Activated CD4-positive, alpha-beta T cell treated with anti-CD3 and anti-CD28 coated beads for 36 hours (primary cell): Measurements from ENCODE around the gene ADAM15. TPM values are rescaled to one million over a fixed set of nuclear protein-coding genes. Genes with fewer than 3 reads are reported as not detected.

Experiments used
- ATAC-seq: fragments of 200-7000 bp; cut with Tn5 transposase; one replicate; pipeline ENCODE4 v1.10.0; 2021; ENCODE audit warnings: mild to moderate bottlenecking, moderate library complexity
- CTCF ChIA-PET: fragments of 350-600 bp; sonication (Branson Sonifier 250); formaldehyde crosslinking; loops from one replicate; lab custom pipeline; 2021; ENCODE audit warnings: antibody characterized with exemption; lab: Charles Lee
- POLR2A ChIA-PET: fragments of 350-600 bp; sonication (Branson Sonifier 250); formaldehyde crosslinking; loops from one replicate; lab custom pipeline; 2021; ENCODE audit warnings: antibody characterized with exemption, inconsistent platforms; lab: Charles Lee
- DNase-seq: peaks from one replicate; pipeline ENCODE4 v3.0.0-alpha.2; 2020
- H3K27ac Mint-ChIP-seq: one replicate; pipeline ENCODE4 v1.8.0; 2021; ENCODE audit warnings: mixed read lengths
- H3K27me3 Mint-ChIP-seq: one replicate; pipeline ENCODE4 v1.8.0; 2021; ENCODE audit warnings: mixed read lengths
- H3K36me3 Mint-ChIP-seq: one replicate; pipeline ENCODE4 v1.8.0; 2021; ENCODE audit warnings: low read depth, mixed read lengths
- H3K4me1 Mint-ChIP-seq: one replicate; pipeline ENCODE4 v1.8.0; 2021; ENCODE audit warnings: mixed read lengths
- H3K4me3 Mint-ChIP-seq: one replicate; pipeline ENCODE4 v1.8.0; 2021; ENCODE audit warnings: mild to moderate bottlenecking, moderate library complexity, mixed read lengths
- H3K9me3 Mint-ChIP-seq: one replicate; pipeline ENCODE4 v1.8.0; 2021; ENCODE audit warnings: low read depth, mixed read lengths
- intact Hi-C, 2 experiments: fragments of 100-400 bp; cut with DNase I in 1 of 2; cut with micrococcal nuclease in 1 of 2; formaldehyde crosslinking; loops; one replicate each; pipeline versions ENCODE4 v1.14.2 to v1.15.1; 2022 to 2024; cut with DNase I, micrococcal nuclease
- total RNA-seq, 2 experiments: library from RNA; stranded (reverse); gene quantifications; one replicate each; pipeline ENCODE4 v1.2.3, GENCODE V29; 2021

ADAM15 gene
- total RNA-seq, 2 experiments from 2014 or later: 42.4 to 48.8 TPM

- POLR2A ChIA-PET: interaction anchor here (0.6 kb wide), 1 partner anchor 735 kb away, joined by 6 read pairs; no protein-coding TSS in a partner anchor
- CTCF ChIA-PET: interaction anchor here (0.7 to 9.1 kb wide), 11 partner anchors 8 to 260 kb away, joined by 3 to 81 read pairs (median 5); partner anchors contain the start of genes ADAM15 and PBXIP1
- peaks cover 31% of the 10 kb centered on the region for H3K4me1 Mint-ChIP-seq
- H3K27me3 Mint-ChIP-seq: no peaks in the 10 kb centered on the region
- H3K4me3 Mint-ChIP-seq: peak overlapping the region; percentile 83
- peak; percentile 92 for DNase-seq
- H3K9me3 Mint-ChIP-seq: no peaks in the 10 kb centered on the region
- peak; percentile 42 for ATAC-seq
- peaks cover 13% of the 10 kb centered on the region for H3K36me3 Mint-ChIP-seq
- intact Hi-C loops: loop anchor here (1.0 to 5.0 kb wide), 10 partner anchors 8 to 586 kb away; partner anchors contain the start of genes ADAM15 (in 1 of the 2), KRTCAP2 (in 1 of the 2), PMVK (in 1 of the 2) and PYGO2 (in 1 of the 2)
- peak overlapping the region; percentile 60 for H3K27ac Mint-ChIP-seq
Measured at GRCh38 chr1:155062702-155063411, 11.7 kb downstream of the ADAM15 start.

GRCh38 chr1:155063550-155064110 is 12.5 kb downstream of the ADAM15 start, which contains the start of gene EFNA4:
TSS of gene EFNA4 (plus strand) at chr1:155063740. CDS start at chr1:155063824, 84 bp downstream.
- Mint-ChIP-seq H3K9me3 (no peaks in the 10 kb centered on the region), H3K27me3 (no peaks in the 10 kb centered on the region), H3K4me3 (peak within 1 kb of the TSS; percentile 83), H3K27ac (peak within 1 kb of the TSS; percentile 72), H3K36me3 (peaks cover 11% of the 10 kb centered on the region), H3K4me1 (peaks cover 31% of the 10 kb centered on the region)
- DNase-seq (peak; percentile 92), ATAC-seq (peak; percentile 87)
- ChIA-PET POLR2A (interaction anchor here (0.5 to 0.6 kb wide), 3 partner anchors 17 to 734 kb away, joined by 3 to 6 read pairs (median 3); no protein-coding TSS in a partner anchor), CTCF (interaction anchor here (0.6 to 9.1 kb wide), 10 partner anchors 10 to 108 kb away, joined by 3 to 81 read pairs (median 4); partner anchors contain the start of genes ADAM15, EFNA3 and PBXIP1)
- intact Hi-C loops: loop anchor here (1.0 to 5.0 kb wide), 10 partner anchors 8 to 586 kb away; partner anchors contain the start of genes ADAM15 (in 1 of the 2), EFNA3 (in 1 of the 2), KRTCAP2 (in 1 of the 2) and PYGO2 (in 1 of the 2)

GRCh38 chr1:155064111-155064831 is 13.2 kb downstream of the ADAM15 start:
- POLR2A ChIA-PET: interaction anchor here (0.6 kb wide), 1 partner anchor 201 kb away, joined by 5 read pairs; no protein-coding TSS in a partner anchor
- no peaks in the 10 kb centered on the region for H3K9me3 Mint-ChIP-seq
- peak overlapping the region; percentile 83 for H3K4me3 Mint-ChIP-seq
- intact Hi-C loops: loop anchor here (1.0 to 5.0 kb wide), 3 partner anchors 14 to 587 kb away; partner anchors contain the start of genes EFNA3 (in 1 of the 2) and PYGO2 (in 1 of the 2)
- H3K4me1 Mint-ChIP-seq: peaks cover 31% of the 10 kb centered on the region
- CTCF ChIA-PET: interaction anchor here (0.7 to 9.1 kb wide), 9 partner anchors 11 to 206 kb away, joined by 3 to 81 read pairs (median 4); partner anchors contain the start of genes ADAM15 and EFNA3
- DNase-seq: peak; percentile 67
- H3K27ac Mint-ChIP-seq: peak overlapping the region; percentile 72
- ATAC-seq: peak; percentile 14
- H3K36me3 Mint-ChIP-seq: peaks cover 12% of the 10 kb centered on the region
- no peaks in the 10 kb centered on the region for H3K27me3 Mint-ChIP-seq

- intact Hi-C loops: loop anchor here (1.0 to 5.0 kb wide), 3 partner anchors 13 to 588 kb away; partner anchors contain the start of genes EFNA3 (in 1 of the 2) and PYGO2 (in 1 of the 2)
- DNase-seq (no peak), ATAC-seq (no peak)
- peaks cover 31% of the 10 kb centered on the region for H3K4me1 Mint-ChIP-seq
- ChIA-PET POLR2A (interaction anchor here (0.6 kb wide), 1 partner anchor 202 kb away, joined by 5 read pairs; no protein-coding TSS in a partner anchor), CTCF (interaction anchor here (0.7 to 9.1 kb wide), 8 partner anchors 13 to 207 kb away, joined by 3 to 81 read pairs (median 4); partner anchors contain the start of genes ADAM15 and EFNA3)
- no peaks in the 10 kb centered on the region for H3K27me3 Mint-ChIP-seq
- H3K36me3 Mint-ChIP-seq: peaks cover 12% of the 10 kb centered on the region
- no peaks in the 10 kb centered on the region for H3K9me3 Mint-ChIP-seq
- peak overlapping the region; percentile 83 for H3K4me3 Mint-ChIP-seq
- peak overlapping the region; percentile 11 for H3K27ac Mint-ChIP-seq
Measured at GRCh38 chr1:155064832-155065429, 13.8 kb downstream of the ADAM15 start.

- no peaks in the 10 kb centered on the region for H3K27me3 Mint-ChIP-seq
- H3K4me3 Mint-ChIP-seq: no peak overlapping the region
- ATAC-seq (no peak), DNase-seq (no peak)
- H3K36me3 Mint-ChIP-seq: peaks cover 4% of the 10 kb centered on the region
- no peaks in the 10 kb centered on the region for H3K9me3 Mint-ChIP-seq
- ChIA-PET POLR2A (no interaction called here), CTCF (interaction anchor here (0.6 to 9.1 kb wide), 6 partner anchors 11 to 1362 kb away, joined by 3 to 81 read pairs (median 4); partner anchors contain the start of genes EFNA3 and FLAD1)
- H3K4me1 Mint-ChIP-seq: peaks cover 30% of the 10 kb centered on the region
- intact Hi-C loops: no loop called here
- H3K27ac Mint-ChIP-seq: no peak overlapping the region
Measured at GRCh38 chr1:155066777-155067176, 15.7 kb downstream of the ADAM15 start.

- H3K9me3 Mint-ChIP-seq: no peaks in the 10 kb centered on the region
- no peak for DNase-seq
- peaks cover 20% of the 10 kb centered on the region for H3K4me1 Mint-ChIP-seq
- intact Hi-C loops: no loop called here
- ChIA-PET POLR2A (no interaction called here), CTCF (interaction anchor here (0.6 to 9.1 kb wide), 2 partner anchors 16 to 19 kb away, joined by 3 to 81 read pairs; no protein-coding TSS in a partner anchor)
- no peak for ATAC-seq
- H3K4me3 Mint-ChIP-seq: no peak overlapping the region
- H3K27me3 Mint-ChIP-seq: no peaks in the 10 kb centered on the region
- H3K27ac Mint-ChIP-seq: no peak overlapping the region
- peaks cover 4% of the 10 kb centered on the region for H3K36me3 Mint-ChIP-seq
Measured at GRCh38 chr1:155068599-155068998, 17.5 kb downstream of the ADAM15 start.

- CTCF ChIA-PET: interaction anchor here (0.6 to 9.1 kb wide), 5 partner anchors 10 to 565 kb away, joined by 3 to 81 read pairs (median 5); partner anchors contain the start of gene ADAM15
- DNase-seq: no peak
- intact Hi-C loops: no loop called here
- POLR2A ChIA-PET: no interaction called here
- Mint-ChIP-seq H3K27me3 (no peaks in the 10 kb centered on the region), H3K9me3 (no peaks in the 10 kb centered on the region), H3K27ac (no peak overlapping the region), H3K4me1 (peaks cover 22% of the 10 kb centered on the region), H3K36me3 (peaks cover 4% of the 10 kb centered on the region), H3K4me3 (no peak overlapping the region)
- no peak for ATAC-seq
Measured at GRCh38 chr1:155069551-155070157, 18.5 kb downstream of the ADAM15 start.

- no peak for DNase-seq
- Mint-ChIP-seq H3K27me3 (no peaks in the 10 kb centered on the region), H3K9me3 (no peaks in the 10 kb centered on the region), H3K36me3 (peaks cover 4% of the 10 kb centered on the region), H3K27ac (no peak overlapping the region), H3K4me3 (peak overlapping the region; percentile 39), H3K4me1 (peaks cover 19% of the 10 kb centered on the region)
- CTCF ChIA-PET: interaction anchor here (0.6 to 9.1 kb wide), 7 partner anchors 8 to 565 kb away, joined by 3 to 81 read pairs (median 5); partner anchors contain the start of genes ADAM15 and KRTCAP2
- POLR2A ChIA-PET: no interaction called here
- ATAC-seq: no peak
- intact Hi-C loops: no loop called here
Measured at GRCh38 chr1:155070158-155070621, 19.1 kb downstream of the ADAM15 start.

- ChIA-PET POLR2A (no interaction called here), CTCF (interaction anchor here (1.0 to 9.1 kb wide), 6 partner anchors 9 to 102 kb away, joined by 4 to 81 read pairs (median 5); partner anchors contain the start of genes ADAM15 and KRTCAP2)
- no peaks in the 10 kb centered on the region for H3K27me3 Mint-ChIP-seq
- H3K4me1 Mint-ChIP-seq: peaks cover 19% of the 10 kb centered on the region
- intact Hi-C loops: loop anchor here in 1 of 2 experiments (1.0 kb wide), 2 partner anchors 8 to 14 kb away; partner anchors contain the start of gene EFNA4
- DNase-seq (peak; percentile 89), ATAC-seq (peak; percentile 95)
- H3K4me3 Mint-ChIP-seq: peak overlapping the region; percentile 39
- peaks cover 4% of the 10 kb centered on the region for H3K36me3 Mint-ChIP-seq
- no peak overlapping the region for H3K27ac Mint-ChIP-seq
- H3K9me3 Mint-ChIP-seq: no peaks in the 10 kb centered on the region
Measured at GRCh38 chr1:155070721-155071569, 19.8 kb downstream of the ADAM15 start.
